C4-2B (cell line): ENCODE data around the gene DERA.

Experiments used
- CTCF ChIP-seq: fragments of 450-650 bp; conservative IDR thresholded peaks from 2 replicates; pipeline ENCODE4 v1.5.1; 2017; ENCODE audit warnings: mild to moderate bottlenecking
- ZFX ChIP-seq: fragments of 450-650 bp; IDR thresholded peaks from 2 replicates; pipeline ENCODE4 v1.6.1; 2017

GRCh38 chr12:15910864-15911721 lies at the start of gene DERA:
- TF ChIP-seq CTCF: no peak
- TF ChIP-seq ZFX: peak; percentile 72; the same call in 1 of the 2 replicates
